HepG2 (cell line): ENCODE measurements around the gene C1QL2. TPM values are rescaled to one million over a fixed set of nuclear protein-coding genes. Genes with fewer than 3 reads are reported as not detected.

Source experiments
- AFF4 ChIP-seq: sonication (generic); formaldehyde crosslinking; IDR thresholded peaks from 2 replicates; pipeline ENCODE4 v1.4.0; 2020; ENCODE audit warnings: missing genetic modification reagents
- ATF5 ChIP-seq: sonication (generic); formaldehyde crosslinking; IDR thresholded peaks from 2 replicates; pipeline ENCODE4 v1.4.0; 2020; ENCODE audit warnings: mild to moderate bottlenecking, low read depth, missing genetic modification reagents
- CREB1 ChIP-seq, 2 experiments: fragments of 450-650 bp in 1 of 2; IDR thresholded peaks; 2 replicates each; pipeline ENCODE4 v1.6.1; 2016 to 2017; ENCODE audit warnings: control low read depth in 1 of 2, mild to moderate bottlenecking in 1 of 2, missing compliant biosample characterization in 1 of 2, missing genetic modification characterization in 1 of 2
- GPBP1L1 ChIP-seq: sonication (generic); formaldehyde crosslinking; IDR thresholded peaks from 2 replicates; pipeline ENCODE4 v1.5.0; 2020; ENCODE audit warnings: mild to moderate bottlenecking, missing genetic modification reagents
- HBP1 ChIP-seq: IDR thresholded peaks from 2 replicates; pipeline ENCODE4 v1.6.1; 2016; ENCODE audit warnings: low read depth, control low read depth
- ISL2 ChIP-seq: sonication (generic); formaldehyde crosslinking; IDR thresholded peaks from 2 replicates; pipeline ENCODE4 v1.5.0; 2020; ENCODE audit warnings: missing genetic modification reagents
- PCBP2 ChIP-seq: fragments of 200-400 bp; formaldehyde crosslinking; optimal IDR thresholded peaks from 2 replicates; pipeline ENCODE3; 2018; ENCODE audit warnings: low read length, low read depth; ENCODE audit not compliant: poor library complexity, severe bottlenecking
- PITX1 ChIP-seq: sonication (generic); formaldehyde crosslinking; IDR thresholded peaks from 2 replicates; pipeline ENCODE4 v1.5.1; 2020; ENCODE audit warnings: mild to moderate bottlenecking, missing genetic modification reagents
- RXRB ChIP-seq: IDR thresholded peaks from 2 replicates; pipeline ENCODE4 v1.6.1; 2016; ENCODE audit warnings: borderline replicate concordance, missing genetic modification reagents, missing compliant biosample characterization
- SMARCE1 ChIP-seq: fragments of 450-650 bp; IDR thresholded peaks from 2 replicates; pipeline ENCODE4 v1.6.1; 2017; ENCODE audit warnings: borderline replicate concordance
- SRSF4 ChIP-seq: fragments of 200-400 bp; formaldehyde crosslinking; IDR thresholded peaks from one replicate; pipeline ENCODE4 v1.6.1; 2018; ENCODE audit warnings: mild to moderate bottlenecking, low read depth, low read length, moderate library complexity; ENCODE audit not compliant: poor library complexity, severe bottlenecking
- TARDBP ChIP-seq: sonication (generic); formaldehyde crosslinking; IDR thresholded peaks from 2 replicates; pipeline ENCODE4 v1.8.0; 2022; ENCODE audit warnings: mild to moderate bottlenecking, missing genetic modification reagents
- YY1 ChIP-seq: IDR thresholded peaks from 2 replicates; pipeline ENCODE4 v1.6.1; 2011; ENCODE audit warnings: low read length, low read depth, moderate library complexity, mild to moderate bottlenecking; ENCODE audit not compliant: insufficient read depth, insufficient replicate concordance
- ZFP36 ChIP-seq: fragments of 150-350 bp; IDR thresholded peaks from 2 replicates; pipeline ENCODE4 v1.6.1; 2018; ENCODE audit warnings: borderline replicate concordance, low read length, low read depth; ENCODE audit not compliant: partially characterized antibody
- ZNF282 ChIP-seq: fragments of 450-650 bp; IDR thresholded peaks from 2 replicates; pipeline ENCODE4 v1.6.1; 2018; ENCODE audit not compliant: partially characterized antibody
- ZNF329 ChIP-seq: sonication (generic); formaldehyde crosslinking; IDR thresholded peaks from 2 replicates; pipeline ENCODE4 v1.9.0; 2021; ENCODE audit warnings: low read depth, mild to moderate bottlenecking, missing genetic modification reagents
- ZNF432 ChIP-seq: sonication (generic); formaldehyde crosslinking; IDR thresholded peaks from 2 replicates; pipeline ENCODE4 v1.5.0; 2020; ENCODE audit warnings: missing genetic modification reagents, mild to moderate bottlenecking, borderline replicate concordance
- ZNF496 ChIP-seq: sonication (generic); formaldehyde crosslinking; IDR thresholded peaks from 2 replicates; pipeline ENCODE4 v1.8.1; 2023; ENCODE audit warnings: mild to moderate bottlenecking, moderate library complexity, missing genetic modification reagents; ENCODE audit not compliant: insufficient replicate concordance
- ZNF567 ChIP-seq: sonication (generic); formaldehyde crosslinking; IDR thresholded peaks from 2 replicates; pipeline ENCODE4 v1.8.1; 2023; ENCODE audit warnings: mild to moderate bottlenecking, missing genetic modification reagents, borderline replicate concordance
- ZNF569 ChIP-seq: sonication (generic); formaldehyde crosslinking; IDR thresholded peaks from 2 replicates; pipeline ENCODE4 v1.5.0; 2020; ENCODE audit warnings: mild to moderate bottlenecking, missing genetic modification reagents, moderate library complexity, borderline replicate concordance
- polyA plus RNA-seq, 8 experiments: library from polyadenylated mRNA; depleted of rRNA in 3 of 8; stranded (reverse) in 7 of 8; unstranded in 1 of 8; fragments of >200 nt; fragmentation: Illumina TruSeq in 4 of 8; extraction: Trizol in 4 of 8; gene quantifications; 2 replicates each; pipeline versions ENCODE4 v1.2.1 to v1.2.3, GENCODE V29; 2011 to 2016; ENCODE audit warnings: low read depth in 4 of 8, missing spikeins in 1 of 8, mixed read lengths in 1 of 8; ENCODE audit not compliant: insufficient read depth in 1 of 8
- total RNA-seq, 5 experiments: library from RNA; depleted of rRNA; stranded (reverse); fragments of >200 nt; fragmentation: Illumina TruSeq; extraction: Trizol; gene quantifications; 2 replicates each; pipeline ENCODE4 v1.2.3, GENCODE V29; 2016; ENCODE audit warnings: low read depth in 1 of 5
- TF ChIP-seq, protein P1 (sequence below): sonication (generic); formaldehyde crosslinking; IDR thresholded peaks from 2 replicates; pipeline ENCODE4 v1.9.0; 2021; ENCODE audit warnings: missing genetic modification reagents, borderline replicate concordance

C1QL2 gene
- total and polyA plus RNA-seq, 2 of the 13 experiments (the other 11 are each of a cell fraction or from before 2014, with no cell fraction given) = not detected

- no peak for TF ChIP-seq AFF4 (CRISPR knock-in tag)
- no peak for TF ChIP-seq TARDBP (CRISPR knock-in tag)
- TF ChIP-seq ZNF569 (CRISPR knock-in tag) = no peak
- 0 out of 2 replicates have a peak, but pooled peaks have one; percentile 31 for TF ChIP-seq RXRB (CRISPR knock-in tag)
- TF ChIP-seq PCBP2 = no peak
- 0 out of 2 replicates have a peak, but pooled peaks have one; percentile 71 for TF ChIP-seq HBP1 (CRISPR knock-in tag)
- TF ChIP-seq ZNF567 (CRISPR knock-in tag) = no peak
- no peak for TF ChIP-seq SRSF4
- TF ChIP-seq ZNF329 (CRISPR knock-in tag) = no peak
- TF ChIP-seq SMARCE1 = no peak
- TF ChIP-seq ZNF432 (CRISPR knock-in tag) = no peak
- no peak for TF ChIP-seq YY1
- TF ChIP-seq GPBP1L1 (CRISPR knock-in tag) = no peak
- no peak for TF ChIP-seq ATF5 (CRISPR knock-in tag)
- TF ChIP-seq, protein P1, sequence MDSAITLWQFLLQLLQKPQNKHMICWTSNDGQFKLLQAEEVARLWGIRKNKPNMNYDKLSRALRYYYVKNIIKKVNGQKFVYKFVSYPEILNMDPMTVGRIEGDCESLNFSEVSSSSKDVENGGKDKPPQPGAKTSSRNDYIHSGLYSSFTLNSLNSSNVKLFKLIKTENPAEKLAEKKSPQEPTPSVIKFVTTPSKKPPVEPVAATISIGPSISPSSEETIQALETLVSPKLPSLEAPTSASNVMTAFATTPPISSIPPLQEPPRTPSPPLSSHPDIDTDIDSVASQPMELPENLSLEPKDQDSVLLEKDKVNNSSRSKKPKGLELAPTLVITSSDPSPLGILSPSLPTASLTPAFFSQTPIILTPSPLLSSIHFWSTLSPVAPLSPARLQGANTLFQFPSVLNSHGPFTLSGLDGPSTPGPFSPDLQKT (CRISPR knock-in tag) = no peak
- TF ChIP-seq CREB1 (IDR thresholded peaks at IDR 0.05) = no peak
- no peak for TF ChIP-seq CREB1 (CRISPR knock-in tag; IDR thresholded peaks at IDR 0.05)
- TF ChIP-seq PITX1 (CRISPR knock-in tag) = no peak
- TF ChIP-seq ZNF496 (CRISPR knock-in tag) = no peak
- no peak for TF ChIP-seq ZFP36
- TF ChIP-seq ISL2 (CRISPR knock-in tag) = 0 out of 2 replicates have a peak, but pooled peaks have one; percentile 18
- TF ChIP-seq ZNF282 = no peak
These were observed 52.2 kb downstream of the C1QL2 start (continued) for GRCh38 chr2:119106301-119106897.
